GM12892 (cell line): Measurements from ENCODE around the gene IL22RA1.

Experiments used
- POLR2A ChIP-seq: IDR thresholded peaks from 2 replicates; pipeline ENCODE4 v1.6.1; 2011; ENCODE audit warnings: low read depth, low read length, control low read depth
- TAF1 ChIP-seq: IDR thresholded peaks from 2 replicates; pipeline ENCODE4 v1.6.1; 2011; ENCODE audit warnings: low read depth, mild to moderate bottlenecking, control low read depth, low read length, borderline replicate concordance

DNA sequence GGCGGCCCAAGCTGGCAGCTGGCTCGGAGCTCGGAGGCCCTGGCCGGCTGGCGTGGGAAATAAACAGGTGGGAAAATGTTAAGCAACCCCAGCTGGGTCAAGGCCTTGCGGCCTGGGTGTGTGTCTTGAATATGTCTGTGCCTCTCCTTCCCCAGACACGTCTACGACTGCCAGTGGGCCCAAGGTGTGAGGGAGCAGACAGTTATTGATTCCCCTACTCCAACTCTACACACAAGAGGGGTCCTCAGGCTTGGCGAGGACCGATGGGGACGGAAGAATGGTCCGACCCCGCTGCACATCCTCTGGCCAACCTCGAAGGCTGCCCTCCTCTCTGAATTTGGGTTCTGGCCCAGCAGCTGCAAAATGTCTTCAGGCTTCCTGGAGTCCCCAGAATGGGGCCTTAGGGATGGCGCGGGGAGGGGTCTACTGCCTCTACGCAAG is 2.2 kb downstream of the IL22RA1 start:
- TF ChIP-seq TAF1 (no peak), POLR2A (no peak)
